Measurements from ENCODE around the gene SYT7.

DNA sequence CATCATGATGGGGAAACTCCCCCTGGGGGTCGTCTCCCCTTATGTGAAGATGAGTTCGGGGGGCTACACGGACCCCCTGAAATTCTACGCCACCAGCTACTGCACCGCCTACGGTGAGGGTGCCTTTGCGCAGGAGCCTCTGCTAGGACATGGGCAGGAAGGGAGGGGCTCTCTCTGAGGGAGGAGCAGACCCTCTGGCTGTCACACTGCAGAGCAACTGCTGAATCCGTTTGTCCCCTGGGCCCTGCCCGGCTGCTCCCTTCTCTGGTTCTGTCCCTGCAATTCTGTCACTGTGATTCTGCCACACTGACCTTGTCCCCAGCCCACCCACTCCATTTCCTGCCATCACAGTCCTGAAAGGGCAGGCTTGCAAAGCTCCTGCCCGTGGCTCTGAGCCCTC, 99.1 kb downstream of the SYT7 start:
- TF ChIP-seq, protein P1, sequence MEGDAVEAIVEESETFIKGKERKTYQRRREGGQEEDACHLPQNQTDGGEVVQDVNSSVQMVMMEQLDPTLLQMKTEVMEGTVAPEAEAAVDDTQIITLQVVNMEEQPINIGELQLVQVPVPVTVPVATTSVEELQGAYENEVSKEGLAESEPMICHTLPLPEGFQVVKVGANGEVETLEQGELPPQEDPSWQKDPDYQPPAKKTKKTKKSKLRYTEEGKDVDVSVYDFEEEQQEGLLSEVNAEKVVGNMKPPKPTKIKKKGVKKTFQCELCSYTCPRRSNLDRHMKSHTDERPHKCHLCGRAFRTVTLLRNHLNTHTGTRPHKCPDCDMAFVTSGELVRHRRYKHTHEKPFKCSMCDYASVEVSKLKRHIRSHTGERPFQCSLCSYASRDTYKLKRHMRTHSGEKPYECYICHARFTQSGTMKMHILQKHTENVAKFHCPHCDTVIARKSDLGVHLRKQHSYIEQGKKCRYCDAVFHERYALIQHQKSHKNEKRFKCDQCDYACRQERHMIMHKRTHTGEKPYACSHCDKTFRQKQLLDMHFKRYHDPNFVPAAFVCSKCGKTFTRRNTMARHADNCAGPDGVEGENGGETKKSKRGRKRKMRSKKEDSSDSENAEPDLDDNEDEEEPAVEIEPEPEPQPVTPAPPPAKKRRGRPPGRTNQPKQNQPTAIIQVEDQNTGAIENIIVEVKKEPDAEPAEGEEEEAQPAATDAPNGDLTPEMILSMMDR (IDR thresholded peaks at IDR 0.05): no peak
- TF ChIP-seq POLR2A (IDR thresholded peaks at IDR 0.05): no peak

All from thyroid gland (tissue), 4 donors.